HepG2 (cell line): ENCODE results near the gene NOL4L. TPM values are rescaled to one million over a fixed set of nuclear protein-coding genes. Genes with fewer than 3 reads are reported as not detected.

Experiments used
- ATAC-seq: fragments of 200-7000 bp; cut with Tn5 transposase; 3 replicates; pipeline ENCODE4 v1.9.1; 2020; ENCODE audit warnings: mild to moderate bottlenecking, moderate library complexity
- BruUV-seq: library from RNA; stranded (reverse); fragments of 400-500 nt; replicated peaks from 2 replicates; lab custom pipeline; 2021; lab: Mats Ljungman, UMichigan
- CTCF ChIA-PET: fragments of 300-600 bp; formaldehyde crosslinking; extraction: SDS; loops from one replicate; lab custom pipeline; 2021; ENCODE audit warnings: low total read pairs, inconsistent platforms, low intra/inter-chr PET ratio; lab: Yijun Ruan, JAX
- POLR2A ChIA-PET: fragments of 350-600 bp; sonication (Branson Sonifier 250); formaldehyde crosslinking; loops from one replicate; lab custom pipeline; 2020; ENCODE audit warnings: antibody characterized with exemption, inconsistent platforms; lab: Yijun Ruan, JAX
- DNase-seq: peaks from one replicate; pipeline ENCODE4 v3.0.0-alpha.2; 2015; ENCODE audit warnings: low spot score
- FAIRE-seq: peaks from 3 replicates; lab custom pipeline; 2011; peaks lifted over from hg19 to GRCh38; lab: Jason Lieb, UNC
- H2AFZ ChIP-seq: one replicate; pipeline ENCODE4 v1.6.1; 2011; ENCODE audit warnings: low read length, inconsistent platforms
- H3K27ac ChIP-seq: fragments of 300-600 bp; 3 replicates; pipeline ENCODE4 v1.8.0; 2011; ENCODE audit warnings: mixed run types, mild to moderate bottlenecking, mixed read lengths, low read length, inconsistent platforms; ENCODE audit not compliant: insufficient read depth; ENCODE audit errors: extremely low read length
- H3K27me3 ChIP-seq, 2 experiments: fragments of 200-600 bp in 1 of 2; 2 replicates in 1 of 2; 3 replicates in 1 of 2; pipeline versions ENCODE4 v1.6.0 to v1.8.0; 2011; ENCODE audit warnings: low read length in 2 of 2, mild to moderate bottlenecking in 2 of 2, moderate library complexity in 2 of 2, inconsistent platforms in 1 of 2; ENCODE audit not compliant: insufficient read depth in 2 of 2, control insufficient read depth in 1 of 2
- H3K36me3 ChIP-seq, 2 experiments: fragments of 200-600 bp in 1 of 2; replicated peaks in 1 of 2; 2 replicates in 1 of 2; 3 replicates in 1 of 2; pipeline versions ENCODE4 v1.5.1 to v1.8.0; 2011; ENCODE audit warnings: low read length in 2 of 2, inconsistent platforms in 1 of 2; ENCODE audit not compliant: insufficient read depth in 2 of 2, control insufficient read depth in 1 of 2
- H3K4me1 ChIP-seq: 2 replicates; pipeline ENCODE4 v1.5.1; 2012; ENCODE audit warnings: low read length, inconsistent platforms; ENCODE audit not compliant: insufficient read depth
- H3K4me2 ChIP-seq: 2 replicates; pipeline ENCODE4 v1.6.0; 2011; ENCODE audit warnings: low read depth, low read length, inconsistent platforms
- H3K4me3 ChIP-seq, 3 experiments: fragments of 200-600 bp in 1 of 3; sonication (generic), shearing (Covaris generic) in 1 of 3; replicated peaks in 1 of 3; 2 replicates each; pipeline ENCODE4 v1.5.1; 2011 to 2016; ENCODE audit warnings: low read length in 3 of 3, inconsistent platforms in 2 of 3, low read depth in 2 of 3, mild to moderate bottlenecking in 2 of 3, control low read depth in 1 of 3, mixed read lengths in 1 of 3; ENCODE audit not compliant: insufficient read depth in 1 of 3
- H3K79me2 ChIP-seq: one replicate; pipeline ENCODE4 v1.6.1; 2011; ENCODE audit warnings: low read length, inconsistent platforms; ENCODE audit not compliant: insufficient read depth
- H3K9ac ChIP-seq: 2 replicates; pipeline ENCODE4 v1.6.0; 2011; ENCODE audit warnings: mild to moderate bottlenecking, low read depth, low read length, inconsistent platforms; ENCODE audit not compliant: insufficient read depth
- H3K9me3 ChIP-seq: 2 replicates; pipeline ENCODE4 v1.5.1; 2012; ENCODE audit warnings: mild to moderate bottlenecking, low read length
- H4K20me1 ChIP-seq: 2 replicates; pipeline ENCODE4 v1.6.0; 2011; ENCODE audit warnings: inconsistent platforms, mild to moderate bottlenecking, low read length, moderate library complexity; ENCODE audit not compliant: insufficient read depth
- ARID4A ChIP-seq: sonication (generic); formaldehyde crosslinking; IDR thresholded peaks from 2 replicates; pipeline ENCODE4 v1.5.0; 2020; ENCODE audit warnings: mild to moderate bottlenecking, missing genetic modification reagents, borderline replicate concordance
- ERF ChIP-seq: IDR thresholded peaks from 2 replicates; pipeline ENCODE4 v1.6.1; 2018; ENCODE audit warnings: missing biosample characterization, missing genetic modification reagents
- EZH2 ChIP-seq: conservative IDR thresholded peaks from 2 replicates; pipeline ENCODE4 v1.6.1; 2012; ENCODE audit warnings: mild to moderate bottlenecking, low read depth, low read length, moderate library complexity
- PRDM10 ChIP-seq: sonication (generic); formaldehyde crosslinking; IDR thresholded peaks from 2 replicates; pipeline ENCODE4 v1.4.0; 2020; ENCODE audit warnings: low read depth, missing genetic modification reagents
- TBX2 ChIP-seq: sonication (generic); formaldehyde crosslinking; IDR thresholded peaks from 2 replicates; pipeline ENCODE4 v1.5.0; 2020; ENCODE audit warnings: missing genetic modification reagents, mild to moderate bottlenecking, borderline replicate concordance
- THAP8 ChIP-seq: sonication (generic); formaldehyde crosslinking; IDR thresholded peaks from 2 replicates; pipeline ENCODE4 v1.5.1; 2020; ENCODE audit warnings: missing genetic modification reagents, mild to moderate bottlenecking, borderline replicate concordance
- ZNF30 ChIP-seq: sonication (generic); formaldehyde crosslinking; IDR thresholded peaks from 2 replicates; pipeline ENCODE4 v1.5.0; 2020; ENCODE audit warnings: mild to moderate bottlenecking, missing genetic modification reagents
- WGBS: methylation state at CpG from one replicate; pipeline ENCODE4 v1.1.6; 2017; ENCODE audit warnings: low lambda C conversion rate; 5-methylcytosine and 5-hydroxymethylcytosine counted together
- in situ Hi-C: cut with HindIII; loops from 2 replicates; pipeline ENCODE4 v1.10.0; 2017; ENCODE audit warnings: low pct_unique_long_range_greater_than_20kb; ENCODE audit not compliant: extremely low pct_ligation_motif_present
- intact Hi-C: fragments of 100-400 bp; cut with micrococcal nuclease; formaldehyde crosslinking; loops from one replicate; pipeline ENCODE4 v1.10.0; 2022; ENCODE audit not compliant: unreplicated experiment
- polyA plus RNA-seq, 8 experiments: library from polyadenylated mRNA; depleted of rRNA in 3 of 8; stranded (reverse) in 7 of 8; unstranded in 1 of 8; fragments of >200 nt; fragmentation: Illumina TruSeq in 4 of 8; extraction: Trizol in 4 of 8; gene quantifications; 2 replicates each; pipeline versions ENCODE4 v1.2.1 to v1.2.3, GENCODE V29; 2011 to 2016; ENCODE audit warnings: low read depth in 4 of 8, missing spikeins in 1 of 8, mixed read lengths in 1 of 8; ENCODE audit not compliant: insufficient read depth in 1 of 8
- total RNA-seq, 5 experiments: library from RNA; depleted of rRNA; stranded (reverse); fragments of >200 nt; fragmentation: Illumina TruSeq; extraction: Trizol; gene quantifications; 2 replicates each; pipeline ENCODE4 v1.2.3, GENCODE V29; 2016; ENCODE audit warnings: low read depth in 1 of 5
- TF ChIP-seq, protein P1 (sequence below): sonication (generic); formaldehyde crosslinking; IDR thresholded peaks from 2 replicates; pipeline ENCODE4 v1.8.0; 2023; ENCODE audit warnings: mild to moderate bottlenecking, missing genetic modification reagents
- TF ChIP-seq, protein P2 (sequence below): sonication (generic); formaldehyde crosslinking; IDR thresholded peaks from 2 replicates; pipeline ENCODE4 v1.5.0; 2020; ENCODE audit warnings: missing genetic modification reagents

The NOL4L gene
- total and polyA plus RNA-seq, 2 of the 13 experiments (the other 11 are each of a cell fraction or from before 2014, with no cell fraction given): 16.6 to 35.4 TPM

DNA sequence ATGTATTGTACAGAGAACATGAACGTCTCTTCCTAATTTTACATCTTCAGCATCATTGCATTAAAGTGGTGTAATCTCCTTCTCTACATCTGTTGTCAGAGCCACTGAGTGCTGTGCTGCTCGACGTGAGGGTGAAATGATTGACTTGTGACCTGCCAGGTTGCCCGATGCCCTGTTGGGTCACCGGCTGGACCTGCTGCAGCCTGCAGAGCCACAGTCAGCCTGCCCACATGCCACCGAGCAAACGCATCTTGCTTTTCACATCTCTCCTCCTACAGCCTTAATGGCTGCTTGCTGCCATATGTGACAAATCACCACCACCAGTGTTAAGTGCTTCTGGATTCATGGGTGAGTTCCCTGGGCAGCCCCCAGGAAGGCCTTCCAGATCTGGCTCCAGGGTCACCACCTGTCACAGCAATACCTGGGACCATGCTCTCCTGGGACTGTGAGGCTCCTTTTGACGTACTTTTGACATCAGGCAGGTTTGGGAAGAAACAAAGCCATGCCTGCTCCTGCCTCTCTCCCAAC, 146.7 kb downstream of the NOL4L start (continued):
- TF ChIP-seq, protein P1, sequence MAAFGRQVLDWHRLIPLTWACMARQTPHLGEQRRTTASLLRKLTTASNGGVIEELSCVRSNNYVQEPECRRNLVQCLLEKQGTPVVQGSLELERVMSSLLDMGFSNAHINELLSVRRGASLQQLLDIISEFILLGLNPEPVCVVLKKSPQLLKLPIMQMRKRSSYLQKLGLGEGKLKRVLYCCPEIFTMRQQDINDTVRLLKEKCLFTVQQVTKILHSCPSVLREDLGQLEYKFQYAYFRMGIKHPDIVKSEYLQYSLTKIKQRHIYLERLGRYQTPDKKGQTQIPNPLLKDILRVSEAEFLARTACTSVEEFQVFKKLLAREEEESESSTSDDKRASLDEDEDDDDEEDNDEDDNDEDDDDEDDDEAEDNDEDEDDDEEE (CRISPR knock-in tag): no peak
- TF ChIP-seq, protein P2, sequence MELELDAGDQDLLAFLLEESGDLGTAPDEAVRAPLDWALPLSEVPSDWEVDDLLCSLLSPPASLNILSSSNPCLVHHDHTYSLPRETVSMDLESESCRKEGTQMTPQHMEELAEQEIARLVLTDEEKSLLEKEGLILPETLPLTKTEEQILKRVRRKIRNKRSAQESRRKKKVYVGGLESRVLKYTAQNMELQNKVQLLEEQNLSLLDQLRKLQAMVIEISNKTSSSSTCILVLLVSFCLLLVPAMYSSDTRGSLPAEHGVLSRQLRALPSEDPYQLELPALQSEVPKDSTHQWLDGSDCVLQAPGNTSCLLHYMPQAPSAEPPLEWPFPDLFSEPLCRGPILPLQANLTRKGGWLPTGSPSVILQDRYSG (CRISPR knock-in tag): no peak
- TF ChIP-seq, all 625 proteins: peak for 12

DNA sequence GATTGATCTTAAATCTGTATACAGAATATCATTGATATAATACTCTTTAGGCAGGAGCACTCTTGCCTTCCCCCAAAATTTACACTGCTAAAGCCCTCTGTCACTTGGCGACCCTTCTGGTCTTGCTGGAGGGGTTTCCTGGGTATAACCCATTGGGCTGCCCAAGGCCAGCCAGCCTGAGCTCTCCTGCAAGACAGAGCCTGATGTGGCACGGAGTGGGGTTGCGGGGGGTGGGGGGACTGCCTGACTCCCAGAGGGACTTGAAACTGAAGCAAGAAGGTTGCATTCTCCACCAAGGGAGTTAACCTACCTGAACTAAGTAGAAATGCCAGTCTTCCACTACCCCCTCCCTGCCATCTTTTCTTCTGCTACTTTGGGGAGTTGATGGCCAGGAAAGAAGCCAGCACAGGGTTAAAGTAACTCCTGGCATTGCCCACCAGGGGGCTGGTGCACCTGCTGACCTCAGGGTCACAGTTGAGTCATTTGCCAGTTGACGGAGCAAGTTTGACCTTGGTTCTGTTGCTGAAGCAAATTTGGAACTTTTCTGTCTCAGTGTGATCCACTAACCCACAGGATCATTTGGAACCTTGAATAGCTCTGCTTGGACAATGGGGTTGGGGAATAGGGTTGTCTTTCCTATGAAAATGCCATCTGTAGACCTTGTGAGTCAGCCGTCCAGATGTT, 147.6 kb downstream of the NOL4L start:
- H4K20me1 ChIP-seq: peaks cover 19% of the 10 kb centered on the region; the same call in 1 of the 2 replicates
- ATAC-seq (peak; percentile 60), FAIRE-seq (peak; percentile 67), DNase-seq (peak; percentile 77)
- intact Hi-C loops: loop anchor here (2.0 kb wide), 1 partner anchor 47 kb away; no protein-coding TSS in a partner anchor
- in situ Hi-C loops: loop anchor here (10.0 kb wide), 1 partner anchor 63 kb away; no protein-coding TSS in a partner anchor
- no peak overlapping the region for H3K27ac ChIP-seq
- no TSS peak for BruUV-seq
- H3K9ac ChIP-seq: no peak overlapping the region
- H3K36me3 ChIP-seq: peaks cover 57 to 70% of the 10 kb centered on the region in 2 experiments
- ChIA-PET POLR2A (no interaction called here), CTCF (interaction anchor here (0.7 to 1.6 kb wide), 4 partner anchors 48 to 282 kb away, joined by 3 to 16 read pairs (median 6); no protein-coding TSS in a partner anchor)
- WGBS: 75% methylated on average over 5 of the region's 5 CpGs
- H3K4me3 ChIP-seq: no peak overlapping the region
- H3K4me1 ChIP-seq: peaks cover 44% of the 10 kb centered on the region
- no peaks in the 10 kb centered on the region for H3K79me2 ChIP-seq
- no peaks in the 10 kb centered on the region for H3K9me3 ChIP-seq
- H3K27me3 ChIP-seq: no peaks in the 10 kb centered on the region
- H2AFZ ChIP-seq: no peak overlapping the region
- H3K4me2 ChIP-seq: no peak overlapping the region
- TF ChIP-seq ZNF30 (CRISPR knock-in tag) (no peak), TBX2 (no peak), THAP8 (CRISPR knock-in tag) (no peak), PRDM10 (CRISPR knock-in tag) (no peak), EZH2 (no peak), ERF (CRISPR knock-in tag) (peak; percentile 73; the same call in 1 of the 2 replicates), ARID4A (CRISPR knock-in tag) (peak; percentile 51; the same call in 1 of the 2 replicates)
